Measurements from ENCODE around the gene AGPS. TPM values are rescaled to one million over a fixed set of nuclear protein-coding genes. Genes with fewer than 3 reads are reported as not detected.

Gene AGPS
- total and polyA plus RNA-seq, 2 of the 13 experiments (the other 11 are each of a cell fraction or from before 2014, with no cell fraction given) = 39.4 to 99.0 TPM

DNA sequence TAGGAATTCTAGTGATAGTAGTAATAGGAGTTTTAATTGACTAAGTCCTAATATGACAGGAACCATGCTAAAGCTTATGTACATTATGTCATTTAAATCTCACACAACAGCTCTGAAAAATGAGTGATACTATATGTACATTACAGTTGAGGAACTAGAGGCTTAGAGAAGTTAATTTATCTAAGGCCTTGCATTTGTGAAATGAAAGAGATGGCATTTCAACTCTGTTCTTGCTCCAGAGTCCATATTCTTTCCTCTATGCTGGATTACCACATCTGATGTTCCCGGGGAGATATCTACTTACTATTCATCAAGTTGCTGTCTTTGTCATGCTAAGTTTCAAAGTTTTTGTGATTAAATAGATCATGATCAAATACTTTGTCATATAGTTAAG is 5.7 kb downstream of the AGPS start (continued):
- TF ChIP-seq PAXIP1 (CRISPR knock-in tag; conservative IDR thresholded peaks at IDR 0.05) (peak; percentile 27; the same call in 1 of the 2 replicates), ZNF724P (CRISPR knock-in tag; IDR thresholded peaks at IDR 0.05; ENCODE audit: borderline replicate concordance) (no peak), JUN (CRISPR knock-in tag; IDR thresholded peaks at IDR 0.05) (no peak), DPF2 (CRISPR knock-in tag; IDR thresholded peaks at IDR 0.05; ENCODE audit: borderline replicate concordance, low read depth) (no peak), GTF3A (CRISPR knock-in tag; conservative IDR thresholded peaks at IDR 0.05) (no peak), DBP (CRISPR knock-in tag; IDR thresholded peaks at IDR 0.05; ENCODE audit: not compliant biosample characterization) (no peak), ATF7 (IDR thresholded peaks at IDR 0.05) (no peak), ATF7 (CRISPR knock-in tag; IDR thresholded peaks at IDR 0.05) (no peak), KDM5A (IDR thresholded peaks at IDR 0.05; ENCODE audit: borderline replicate concordance, low read length) (no peak; the same call in 1 of the 2 replicates), ZNF781 (CRISPR knock-in tag; IDR thresholded peaks at IDR 0.05; ENCODE audit: borderline replicate concordance, not compliant biosample characterization) (no peak)
- TF ChIP-seq, protein P1, sequence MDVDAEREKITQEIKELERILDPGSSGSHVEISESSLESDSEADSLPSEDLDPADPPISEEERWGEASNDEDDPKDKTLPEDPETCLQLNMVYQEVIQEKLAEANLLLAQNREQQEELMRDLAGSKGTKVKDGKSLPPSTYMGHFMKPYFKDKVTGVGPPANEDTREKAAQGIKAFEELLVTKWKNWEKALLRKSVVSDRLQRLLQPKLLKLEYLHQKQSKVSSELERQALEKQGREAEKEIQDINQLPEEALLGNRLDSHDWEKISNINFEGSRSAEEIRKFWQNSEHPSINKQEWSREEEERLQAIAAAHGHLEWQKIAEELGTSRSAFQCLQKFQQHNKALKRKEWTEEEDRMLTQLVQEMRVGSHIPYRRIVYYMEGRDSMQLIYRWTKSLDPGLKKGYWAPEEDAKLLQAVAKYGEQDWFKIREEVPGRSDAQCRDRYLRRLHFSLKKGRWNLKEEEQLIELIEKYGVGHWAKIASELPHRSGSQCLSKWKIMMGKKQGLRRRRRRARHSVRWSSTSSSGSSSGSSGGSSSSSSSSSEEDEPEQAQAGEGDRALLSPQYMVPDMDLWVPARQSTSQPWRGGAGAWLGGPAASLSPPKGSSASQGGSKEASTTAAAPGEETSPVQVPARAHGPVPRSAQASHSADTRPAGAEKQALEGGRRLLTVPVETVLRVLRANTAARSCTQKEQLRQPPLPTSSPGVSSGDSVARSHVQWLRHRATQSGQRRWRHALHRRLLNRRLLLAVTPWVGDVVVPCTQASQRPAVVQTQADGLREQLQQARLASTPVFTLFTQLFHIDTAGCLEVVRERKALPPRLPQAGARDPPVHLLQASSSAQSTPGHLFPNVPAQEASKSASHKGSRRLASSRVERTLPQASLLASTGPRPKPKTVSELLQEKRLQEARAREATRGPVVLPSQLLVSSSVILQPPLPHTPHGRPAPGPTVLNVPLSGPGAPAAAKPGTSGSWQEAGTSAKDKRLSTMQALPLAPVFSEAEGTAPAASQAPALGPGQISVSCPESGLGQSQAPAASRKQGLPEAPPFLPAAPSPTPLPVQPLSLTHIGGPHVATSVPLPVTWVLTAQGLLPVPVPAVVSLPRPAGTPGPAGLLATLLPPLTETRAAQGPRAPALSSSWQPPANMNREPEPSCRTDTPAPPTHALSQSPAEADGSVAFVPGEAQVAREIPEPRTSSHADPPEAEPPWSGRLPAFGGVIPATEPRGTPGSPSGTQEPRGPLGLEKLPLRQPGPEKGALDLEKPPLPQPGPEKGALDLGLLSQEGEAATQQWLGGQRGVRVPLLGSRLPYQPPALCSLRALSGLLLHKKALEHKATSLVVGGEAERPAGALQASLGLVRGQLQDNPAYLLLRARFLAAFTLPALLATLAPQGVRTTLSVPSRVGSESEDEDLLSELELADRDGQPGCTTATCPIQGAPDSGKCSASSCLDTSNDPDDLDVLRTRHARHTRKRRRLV (CRISPR knock-in tag; IDR thresholded peaks at IDR 0.05) = no peak
